HepG2 (cell line): ENCODE data around the gene IFT52. TPM values are rescaled to one million over a fixed set of nuclear protein-coding genes. Genes with fewer than 3 reads are reported as not detected.

Experiments used
- ATAC-seq: fragments of 200-7000 bp; cut with Tn5 transposase; 3 replicates; pipeline ENCODE4 v1.9.1; 2020; ENCODE audit warnings: mild to moderate bottlenecking, moderate library complexity
- BruUV-seq: library from RNA; stranded (reverse); fragments of 400-500 nt; replicated peaks from 2 replicates; lab custom pipeline; 2021; lab: Mats Ljungman, UMichigan
- CTCF ChIA-PET: fragments of 300-600 bp; formaldehyde crosslinking; extraction: SDS; loops from one replicate; lab custom pipeline; 2021; ENCODE audit warnings: low total read pairs, inconsistent platforms, low intra/inter-chr PET ratio; lab: Yijun Ruan, JAX
- POLR2A ChIA-PET: fragments of 350-600 bp; sonication (Branson Sonifier 250); formaldehyde crosslinking; loops from one replicate; lab custom pipeline; 2020; ENCODE audit warnings: antibody characterized with exemption, inconsistent platforms; lab: Yijun Ruan, JAX
- DNase-seq: peaks from one replicate; pipeline ENCODE4 v3.0.0-alpha.2; 2015; ENCODE audit warnings: low spot score
- FAIRE-seq: peaks from 3 replicates; lab custom pipeline; 2011; peaks lifted over from hg19 to GRCh38; lab: Jason Lieb, UNC
- H2AFZ ChIP-seq: one replicate; pipeline ENCODE4 v1.6.1; 2011; ENCODE audit warnings: low read length, inconsistent platforms
- H3K27ac ChIP-seq: fragments of 300-600 bp; 3 replicates; pipeline ENCODE4 v1.8.0; 2011; ENCODE audit warnings: mixed run types, mild to moderate bottlenecking, mixed read lengths, low read length, inconsistent platforms; ENCODE audit not compliant: insufficient read depth; ENCODE audit errors: extremely low read length
- H3K27me3 ChIP-seq, 2 experiments: fragments of 200-600 bp in 1 of 2; 2 replicates in 1 of 2; 3 replicates in 1 of 2; pipeline versions ENCODE4 v1.6.0 to v1.8.0; 2011; ENCODE audit warnings: low read length in 2 of 2, mild to moderate bottlenecking in 2 of 2, moderate library complexity in 2 of 2, inconsistent platforms in 1 of 2; ENCODE audit not compliant: insufficient read depth in 2 of 2, control insufficient read depth in 1 of 2
- H3K36me3 ChIP-seq, 2 experiments: fragments of 200-600 bp in 1 of 2; replicated peaks in 1 of 2; 2 replicates in 1 of 2; 3 replicates in 1 of 2; pipeline versions ENCODE4 v1.5.1 to v1.8.0; 2011; ENCODE audit warnings: low read length in 2 of 2, inconsistent platforms in 1 of 2; ENCODE audit not compliant: insufficient read depth in 2 of 2, control insufficient read depth in 1 of 2
- H3K4me1 ChIP-seq: 2 replicates; pipeline ENCODE4 v1.5.1; 2012; ENCODE audit warnings: low read length, inconsistent platforms; ENCODE audit not compliant: insufficient read depth
- H3K4me2 ChIP-seq: 2 replicates; pipeline ENCODE4 v1.6.0; 2011; ENCODE audit warnings: low read depth, low read length, inconsistent platforms
- H3K4me3 ChIP-seq, 3 experiments: fragments of 200-600 bp in 1 of 3; sonication (generic), shearing (Covaris generic) in 1 of 3; replicated peaks in 1 of 3; 2 replicates each; pipeline ENCODE4 v1.5.1; 2011 to 2016; ENCODE audit warnings: low read length in 3 of 3, inconsistent platforms in 2 of 3, low read depth in 2 of 3, mild to moderate bottlenecking in 2 of 3, control low read depth in 1 of 3, mixed read lengths in 1 of 3; ENCODE audit not compliant: insufficient read depth in 1 of 3
- H3K79me2 ChIP-seq: one replicate; pipeline ENCODE4 v1.6.1; 2011; ENCODE audit warnings: low read length, inconsistent platforms; ENCODE audit not compliant: insufficient read depth
- H3K9ac ChIP-seq: 2 replicates; pipeline ENCODE4 v1.6.0; 2011; ENCODE audit warnings: mild to moderate bottlenecking, low read depth, low read length, inconsistent platforms; ENCODE audit not compliant: insufficient read depth
- H3K9me3 ChIP-seq: 2 replicates; pipeline ENCODE4 v1.5.1; 2012; ENCODE audit warnings: mild to moderate bottlenecking, low read length
- H4K20me1 ChIP-seq: 2 replicates; pipeline ENCODE4 v1.6.0; 2011; ENCODE audit warnings: inconsistent platforms, mild to moderate bottlenecking, low read length, moderate library complexity; ENCODE audit not compliant: insufficient read depth
- ARNT2 ChIP-seq: sonication (generic); formaldehyde crosslinking; IDR thresholded peaks from 2 replicates; pipeline ENCODE4 v1.8.0; 2022; ENCODE audit warnings: mild to moderate bottlenecking, low read depth, missing genetic modification reagents, moderate library complexity
- CREB1 ChIP-seq, 2 experiments: fragments of 450-650 bp in 1 of 2; IDR thresholded peaks; 2 replicates each; pipeline ENCODE4 v1.6.1; 2016 to 2017; ENCODE audit warnings: control low read depth in 1 of 2, mild to moderate bottlenecking in 1 of 2, missing compliant biosample characterization in 1 of 2, missing genetic modification characterization in 1 of 2
- CTCF ChIP-seq: sonication (generic); formaldehyde crosslinking; IDR thresholded peaks from 2 replicates; pipeline ENCODE4 v1.5.0; 2020; ENCODE audit warnings: mild to moderate bottlenecking, missing genetic modification reagents, moderate library complexity
- FOXA3 ChIP-seq: IDR thresholded peaks from 2 replicates; pipeline ENCODE4 v1.6.1; 2016; ENCODE audit warnings: missing genetic modification reagents, missing compliant biosample characterization
- FOXO1 ChIP-seq: sonication (generic); formaldehyde crosslinking; IDR thresholded peaks from 2 replicates; pipeline ENCODE4 v1.4.0; 2020; ENCODE audit warnings: missing genetic modification reagents
- MAFK ChIP-seq, 2 experiments: IDR thresholded peaks in 1 of 2; conservative IDR thresholded peaks in 1 of 2; 2 replicates each; pipeline ENCODE4 v1.6.1; 2011; ENCODE audit warnings: improper control_type of control experiment in 2 of 2, low read length in 2 of 2
- POGZ ChIP-seq: sonication (generic); formaldehyde crosslinking; IDR thresholded peaks from 2 replicates; pipeline ENCODE4 v1.4.0; 2020; ENCODE audit warnings: mild to moderate bottlenecking, missing genetic modification reagents
- PTBP1 ChIP-seq: fragments of 200-400 bp; formaldehyde crosslinking; IDR thresholded peaks from 2 replicates; pipeline ENCODE4 v1.6.1; 2018; ENCODE audit warnings: low read length, low read depth; ENCODE audit not compliant: poor library complexity, severe bottlenecking
- RAD21 ChIP-seq: fragments of 450-650 bp; formaldehyde crosslinking; IDR thresholded peaks from 2 replicates; pipeline ENCODE4 v1.5.0; 2020; ENCODE audit warnings: mild to moderate bottlenecking
- RELA ChIP-seq: sonication (generic); formaldehyde crosslinking; IDR thresholded peaks from 2 replicates; pipeline ENCODE4 v1.4.0; 2020; ENCODE audit warnings: missing genetic modification reagents
- SMC3 ChIP-seq: IDR thresholded peaks from 2 replicates; pipeline ENCODE4 v1.6.1; 2011; ENCODE audit warnings: low read length, improper control_type of control experiment
- SRY ChIP-seq: sonication (generic); formaldehyde crosslinking; IDR thresholded peaks from 2 replicates; pipeline ENCODE4 v1.8.0; 2022; ENCODE audit warnings: mild to moderate bottlenecking, missing genetic modification reagents
- STAG1 ChIP-seq: sonication (generic); formaldehyde crosslinking; IDR thresholded peaks from 2 replicates; pipeline ENCODE4 v1.4.0; 2020; ENCODE audit warnings: missing genetic modification reagents
- SUZ12 ChIP-seq: fragments of 150-350 bp; IDR thresholded peaks from 2 replicates; pipeline ENCODE4 v1.6.1; 2014; ENCODE audit warnings: low read depth, low read length
- TARDBP ChIP-seq: sonication (generic); formaldehyde crosslinking; IDR thresholded peaks from 2 replicates; pipeline ENCODE4 v1.8.0; 2022; ENCODE audit warnings: mild to moderate bottlenecking, missing genetic modification reagents
- XRCC5 ChIP-seq: fragments of 200-400 bp; formaldehyde crosslinking; optimal IDR thresholded peaks from 2 replicates; pipeline ENCODE3; 2017; ENCODE audit warnings: mild to moderate bottlenecking, low read length
- ZBTB20 ChIP-seq: sonication (generic); formaldehyde crosslinking; IDR thresholded peaks from 2 replicates; pipeline ENCODE4 v1.8.1; 2023; ENCODE audit warnings: missing genetic modification reagents, low read depth, mild to moderate bottlenecking, borderline replicate concordance
- ZFP36L1 ChIP-seq: sonication (generic); formaldehyde crosslinking; IDR thresholded peaks from 2 replicates; pipeline ENCODE4 v1.8.0; 2022; ENCODE audit warnings: mild to moderate bottlenecking, missing genetic modification reagents, moderate library complexity
- ZNF652 ChIP-seq: IDR thresholded peaks from 2 replicates; pipeline ENCODE4 v1.6.1; 2016; ENCODE audit warnings: low read depth, borderline replicate concordance
- ZNF703 ChIP-seq: sonication (generic); formaldehyde crosslinking; IDR thresholded peaks from 2 replicates; pipeline ENCODE4 v1.5.1; 2020; ENCODE audit warnings: missing genetic modification reagents, mild to moderate bottlenecking, moderate library complexity, borderline replicate concordance
- ZNF713 ChIP-seq: sonication (generic); formaldehyde crosslinking; IDR thresholded peaks from 2 replicates; pipeline ENCODE4 v1.4.0; 2020; ENCODE audit warnings: mild to moderate bottlenecking, missing genetic modification reagents
- WGBS: methylation state at CpG from one replicate; pipeline ENCODE4 v1.1.6; 2017; ENCODE audit warnings: low lambda C conversion rate; 5-methylcytosine and 5-hydroxymethylcytosine counted together
- in situ Hi-C: cut with HindIII; loops from 2 replicates; pipeline ENCODE4 v1.10.0; 2017; ENCODE audit warnings: low pct_unique_long_range_greater_than_20kb; ENCODE audit not compliant: extremely low pct_ligation_motif_present
- intact Hi-C: fragments of 100-400 bp; cut with micrococcal nuclease; formaldehyde crosslinking; loops from one replicate; pipeline ENCODE4 v1.10.0; 2022; ENCODE audit not compliant: unreplicated experiment
- polyA plus RNA-seq, 8 experiments: library from polyadenylated mRNA; depleted of rRNA in 3 of 8; stranded (reverse) in 7 of 8; unstranded in 1 of 8; fragments of >200 nt; fragmentation: Illumina TruSeq in 4 of 8; extraction: Trizol in 4 of 8; gene quantifications; 2 replicates each; pipeline versions ENCODE4 v1.2.1 to v1.2.3, GENCODE V29; 2011 to 2016; ENCODE audit warnings: low read depth in 4 of 8, missing spikeins in 1 of 8, mixed read lengths in 1 of 8; ENCODE audit not compliant: insufficient read depth in 1 of 8
- total RNA-seq, 5 experiments: library from RNA; depleted of rRNA; stranded (reverse); fragments of >200 nt; fragmentation: Illumina TruSeq; extraction: Trizol; gene quantifications; 2 replicates each; pipeline ENCODE4 v1.2.3, GENCODE V29; 2016; ENCODE audit warnings: low read depth in 1 of 5

IFT52 gene
- total and polyA plus RNA-seq, 2 of the 13 experiments (the other 11 are each of a cell fraction or from before 2014, with no cell fraction given) = 48.0 to 64.0 TPM

GRCh38 chr20:43658069-43658722, 67.5 kb downstream of the IFT52 start (continued):
- TF ChIP-seq ZNF703 (CRISPR knock-in tag) (no peak), SUZ12 (no peak), ZNF652 (CRISPR knock-in tag) (peak; percentile 45; the same call in 1 of the 2 replicates)

- H3K4me3 ChIP-seq = peak overlapping the region in 2 of 3 experiments; percentile 82 to 94; a peak in 4 of 6 replicates
- peak; percentile 23 for ATAC-seq
- no peaks in the 10 kb centered on the region for H3K36me3 ChIP-seq
- POLR2A ChIA-PET = no interaction called here
- FAIRE-seq = peak; percentile 4
- in situ Hi-C loops = no loop called here
- no peak overlapping the region for H2AFZ ChIP-seq
- no peaks in the 10 kb centered on the region for H3K9me3 ChIP-seq
- H3K4me2 ChIP-seq = peak overlapping the region; percentile 94
- intact Hi-C loops = no loop called here
- H3K79me2 ChIP-seq = peaks cover 2% of the 10 kb centered on the region
- no peaks in the 10 kb centered on the region; a peak in 1 of 5 replicates for H3K27me3 ChIP-seq
- WGBS = 50% methylated on average over 6 of the region's 6 CpGs
- H3K9ac ChIP-seq = peak overlapping the region; percentile 89; the same call in 1 of the 2 replicates
- peak overlapping the region; percentile 84 for H3K27ac ChIP-seq
- H4K20me1 ChIP-seq = no peaks in the 10 kb centered on the region
- BruUV-seq = no TSS peak
- peaks cover 39% of the 10 kb centered on the region for H3K4me1 ChIP-seq
- CTCF ChIA-PET = interaction anchor here (0.9 to 1.3 kb wide), 2 partner anchors 33 to 120 kb away, joined by 3 to 4 read pairs; no protein-coding TSS in a partner anchor
- no peak for DNase-seq
- TF ChIP-seq TARDBP (CRISPR knock-in tag) (0 out of 2 replicates have a peak, but pooled peaks have one; percentile 25), RAD21 (peak; percentile 24; the same call in 1 of the 2 replicates), POGZ (CRISPR knock-in tag) (no peak), PTBP1 (no peak), SRY (CRISPR knock-in tag) (0 out of 2 replicates have a peak, but pooled peaks have one; percentile 45), RELA (peak; percentile 69; the same call in 1 of the 2 replicates), ZFP36L1 (CRISPR knock-in tag) (peak; percentile 64; the same call in 1 of the 2 replicates), MAFK (conservative IDR thresholded peaks at IDR 0.05 in 1 of 2, IDR thresholded peaks at IDR 0.05 in 1 of 2; ENCODE audit: low read length in 2 of 2) (no peak), SMC3 (peak; percentile 44; the same call in 1 of the 2 replicates), FOXO1 (CRISPR knock-in tag) (peak; percentile 4; the same call in 1 of the 2 replicates), XRCC5 (peak; percentile 24), ZBTB20 (CRISPR knock-in tag) (peak; percentile 27; the same call in 1 of the 2 replicates), CTCF (CRISPR knock-in tag) (peak; percentile 52), FOXA3 (0 out of 2 replicates have a peak, but pooled peaks have one; percentile 15), STAG1 (peak; percentile 27; the same call in 1 of the 2 replicates), ARNT2 (0 out of 2 replicates have a peak, but pooled peaks have one; percentile 8), CREB1 (IDR thresholded peaks at IDR 0.05) (no peak), CREB1 (CRISPR knock-in tag; IDR thresholded peaks at IDR 0.05) (no peak), ZNF713 (no peak)
These were observed 68.1 kb downstream of the IFT52 start for GRCh38 chr20:43658723-43659419.
